ENCODE results near the gene SHB.

- TF ChIP-seq EZH2phosphoT487 (IDR thresholded peaks at IDR 0.05; ENCODE audit: low read depth), result no peak
- TF ChIP-seq CTCF (IDR thresholded peaks at IDR 0.05; ENCODE audit: low read depth, low read length), result no peak
Observed at GRCh38 chr9:37916471-37917312, 152.3 kb downstream of the SHB start.
